Measurements from ENCODE around the gene LY6G6C. TPM values are rescaled to one million over a fixed set of nuclear protein-coding genes. Genes with fewer than 3 reads are reported as not detected.

LY6G6C gene
- total and polyA plus RNA-seq, 2 of the 13 experiments (the other 11 are each of a cell fraction or from before 2014, with no cell fraction given): 0.15 TPM; not detected in 1

DNA sequence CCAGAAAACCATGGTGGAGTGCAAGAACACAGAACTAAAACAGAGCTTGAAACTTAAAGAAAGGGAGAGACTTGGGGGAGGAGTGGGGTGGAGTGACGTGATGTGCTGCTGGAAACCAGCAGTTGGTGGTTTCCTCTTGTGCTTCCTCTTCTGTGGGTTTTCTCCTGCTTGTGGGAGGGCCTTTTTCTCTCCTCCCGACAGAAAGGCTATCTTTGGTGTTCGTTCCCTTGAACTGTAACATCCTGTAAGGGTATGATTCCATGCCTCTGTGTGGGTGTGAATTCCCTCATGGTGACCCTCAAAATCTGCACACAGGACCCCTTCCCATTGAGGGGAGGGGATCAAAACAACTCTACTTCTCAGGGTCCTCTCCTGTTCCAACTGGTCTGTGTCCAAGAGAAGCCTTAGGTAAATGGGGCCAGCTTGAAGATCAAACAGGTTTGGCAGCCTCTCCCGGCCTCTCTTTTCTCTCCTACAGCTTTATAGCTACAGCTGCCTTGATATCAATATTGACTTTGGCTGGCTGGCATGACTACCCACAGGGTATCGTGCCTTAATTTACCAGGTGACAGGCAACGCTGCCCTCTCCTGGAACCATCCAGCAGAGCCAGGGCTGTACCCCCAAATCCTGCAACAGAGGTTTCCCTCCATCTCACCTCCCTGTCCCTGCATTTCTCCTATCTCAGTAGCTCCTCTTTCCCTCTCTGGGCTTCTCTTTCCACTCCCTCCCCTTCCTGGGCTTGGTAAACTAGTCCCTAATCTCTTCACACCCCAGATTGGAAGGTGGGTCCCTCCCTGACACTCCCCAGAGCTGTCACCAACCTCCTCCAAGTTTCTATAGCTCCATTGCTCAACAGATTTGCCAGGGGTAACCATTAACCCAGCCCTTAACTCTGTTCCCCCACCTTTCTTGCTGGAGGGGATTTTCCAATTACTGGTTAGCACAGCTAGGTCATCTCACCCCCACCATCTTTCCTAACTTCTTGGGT lies 16.7 kb upstream of the LY6G6C start:
- Histone ChIP-seq H3K79me2 (ENCODE audit: insufficient read depth, low read length) (peaks cover 38% of the 10 kb centered on the region), H3K27me3 (ENCODE audit: control insufficient read depth in 1 of 2, insufficient read depth in 2 of 2, low read length in 2 of 2) (no peaks in the 10 kb centered on the region; a peak in 1 of 5 replicates), H3K9me3 (ENCODE audit: low read length) (no peaks in the 10 kb centered on the region), H4K20me1 (ENCODE audit: insufficient read depth, low read length) (peaks cover 16% of the 10 kb centered on the region; the same call in 1 of the 2 replicates), H3K4me2 (ENCODE audit: low read depth, low read length) (peak overlapping the region; percentile 98), H3K27ac (ENCODE audit: extremely low read length, insufficient read depth, low read length) (peak overlapping the region; percentile 99), H2AFZ (ENCODE audit: low read length) (no peak overlapping the region), H3K4me3 (replicated peaks in 1 of 3; ENCODE audit: insufficient read depth in 1 of 3, low read depth in 2 of 3, low read length in 3 of 3) (peak overlapping the region; percentile 48 to 92 (median 92)), H3K36me3 (replicated peaks in 1 of 2; ENCODE audit: control insufficient read depth in 1 of 2, insufficient read depth in 2 of 2, low read length in 2 of 2) (peaks cover 7 to 22% of the 10 kb centered on the region in 2 experiments), H3K9ac (ENCODE audit: insufficient read depth, low read depth, low read length) (peak overlapping the region; percentile 98), H3K4me1 (ENCODE audit: insufficient read depth, low read length) (peaks cover 58% of the 10 kb centered on the region)
- POLR2A ChIA-PET: interaction anchor here (0.8 to 11.3 kb wide), 60 partner anchors 9 to 1233 kb away, joined by 3 to 279 read pairs (median 8); partner anchors contain the start of genes ABHD16A, APOM, ATF6B and BAG6
- FAIRE-seq (peak; percentile 98), DNase-seq (ENCODE audit: low spot score) (peak; percentile 97), ATAC-seq (peak; percentile 25)
- intact Hi-C loops (cut with micrococcal nuclease; ENCODE audit: unreplicated experiment) (loop anchor here (1.0 to 5.0 kb wide), 4 partner anchors 9 to 97 kb away; partner anchors contain the start of genes ABHD16A, DDAH2 and LSM2), in situ Hi-C loops (cut with HindIII; ENCODE audit: extremely low pct_ligation_motif_present, low pct_unique_long_range_greater_than_20kb) (no loop called here)
- BruUV-seq (replicated peaks): TSS peak; percentile 60
- CTCF ChIA-PET (ENCODE audit: low intra/inter-chr PET ratio, low total read pairs): interaction anchor here (1.7 kb wide), 1 partner anchor 9 kb away, joined by 4 read pairs; the partner anchor contains the start of gene DDAH2
- 1% methylated on average over 6 of the region's 6 CpGs for WGBS (ENCODE audit: low lambda C conversion rate)
- TF ChIP-seq ZNF382 (CRISPR knock-in tag; IDR thresholded peaks at IDR 0.05; ENCODE audit: borderline replicate concordance) (no peak), RXRA (CRISPR knock-in tag; IDR thresholded peaks at IDR 0.05) (no peak; the same call in 1 of the 2 replicates), ZNF432 (CRISPR knock-in tag; IDR thresholded peaks at IDR 0.05; ENCODE audit: borderline replicate concordance) (no peak), REL (CRISPR knock-in tag; conservative IDR thresholded peaks at IDR 0.05) (no peak; the same call in 1 of the 2 replicates), ZFP36 (IDR thresholded peaks at IDR 0.05; ENCODE audit: borderline replicate concordance, low read depth, low read length, partially characterized antibody) (no peak), NR2F6 (IDR thresholded peaks at IDR 0.05) (peak; percentile 69; the same call in 1 of the 2 replicates), NR2F6 (CRISPR knock-in tag; IDR thresholded peaks at IDR 0.05) (peak; percentile 76), ZMYM4 (CRISPR knock-in tag; IDR thresholded peaks at IDR 0.05) (peak; percentile 62; the same call in 1 of the 2 replicates), HOXA7 (CRISPR knock-in tag; IDR thresholded peaks at IDR 0.05) (no peak), SRSF1 (optimal IDR thresholded peaks at IDR 0.05; ENCODE audit: low read depth, low read length) (no peak)
- TF ChIP-seq, protein P1, sequence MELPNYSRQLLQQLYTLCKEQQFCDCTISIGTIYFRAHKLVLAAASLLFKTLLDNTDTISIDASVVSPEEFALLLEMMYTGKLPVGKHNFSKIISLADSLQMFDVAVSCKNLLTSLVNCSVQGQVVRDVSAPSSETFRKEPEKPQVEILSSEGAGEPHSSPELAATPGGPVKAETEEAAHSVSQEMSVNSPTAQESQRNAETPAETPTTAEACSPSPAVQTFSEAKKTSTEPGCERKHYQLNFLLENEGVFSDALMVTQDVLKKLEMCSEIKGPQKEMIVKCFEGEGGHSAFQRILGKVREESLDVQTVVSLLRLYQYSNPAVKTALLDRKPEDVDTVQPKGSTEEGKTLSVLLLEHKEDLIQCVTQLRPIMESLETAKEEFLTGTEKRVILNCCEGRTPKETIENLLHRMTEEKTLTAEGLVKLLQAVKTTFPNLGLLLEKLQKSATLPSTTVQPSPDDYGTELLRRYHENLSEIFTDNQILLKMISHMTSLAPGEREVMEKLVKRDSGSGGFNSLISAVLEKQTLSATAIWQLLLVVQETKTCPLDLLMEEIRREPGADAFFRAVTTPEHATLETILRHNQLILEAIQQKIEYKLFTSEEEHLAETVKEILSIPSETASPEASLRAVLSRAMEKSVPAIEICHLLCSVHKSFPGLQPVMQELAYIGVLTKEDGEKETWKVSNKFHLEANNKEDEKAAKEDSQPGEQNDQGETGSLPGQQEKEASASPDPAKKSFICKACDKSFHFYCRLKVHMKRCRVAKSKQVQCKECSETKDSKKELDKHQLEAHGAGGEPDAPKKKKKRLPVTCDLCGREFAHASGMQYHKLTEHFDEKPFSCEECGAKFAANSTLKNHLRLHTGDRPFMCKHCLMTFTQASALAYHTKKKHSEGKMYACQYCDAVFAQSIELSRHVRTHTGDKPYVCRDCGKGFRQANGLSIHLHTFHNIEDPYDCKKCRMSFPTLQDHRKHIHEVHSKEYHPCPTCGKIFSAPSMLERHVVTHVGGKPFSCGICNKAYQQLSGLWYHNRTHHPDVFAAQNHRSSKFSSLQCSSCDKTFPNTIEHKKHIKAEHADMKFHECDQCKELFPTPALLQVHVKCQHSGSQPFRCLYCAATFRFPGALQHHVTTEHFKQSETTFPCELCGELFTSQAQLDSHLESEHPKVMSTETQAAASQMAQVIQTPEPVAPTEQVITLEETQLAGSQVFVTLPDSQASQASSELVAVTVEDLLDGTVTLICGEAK (IDR thresholded peaks at IDR 0.05): no peak
- TF ChIP-seq, protein P1 (CRISPR knock-in tag; IDR thresholded peaks at IDR 0.05): peak; percentile 61; the same call in 1 of the 2 replicates

Measured in HepG2 (cell line).